DND-41 (cell line): ENCODE data around the gene PRKAR1B.

Source experiments
- EZH2 ChIP-seq: IDR thresholded peaks from 3 replicates; pipeline ENCODE4 v1.6.1; 2012; ENCODE audit warnings: borderline replicate concordance, low read depth, mild to moderate bottlenecking, moderate library complexity, low read length, inconsistent platforms; ENCODE audit not compliant: severe bottlenecking
- TF ChIP-seq, protein P1 (sequence below): IDR thresholded peaks from 2 replicates; pipeline ENCODE4 v1.5.1; 2012; ENCODE audit warnings: borderline replicate concordance, low read length, moderate library complexity, mild to moderate bottlenecking; ENCODE audit not compliant: poor library complexity, severe bottlenecking; ENCODE audit errors: extremely low read depth

- TF ChIP-seq, protein P1, sequence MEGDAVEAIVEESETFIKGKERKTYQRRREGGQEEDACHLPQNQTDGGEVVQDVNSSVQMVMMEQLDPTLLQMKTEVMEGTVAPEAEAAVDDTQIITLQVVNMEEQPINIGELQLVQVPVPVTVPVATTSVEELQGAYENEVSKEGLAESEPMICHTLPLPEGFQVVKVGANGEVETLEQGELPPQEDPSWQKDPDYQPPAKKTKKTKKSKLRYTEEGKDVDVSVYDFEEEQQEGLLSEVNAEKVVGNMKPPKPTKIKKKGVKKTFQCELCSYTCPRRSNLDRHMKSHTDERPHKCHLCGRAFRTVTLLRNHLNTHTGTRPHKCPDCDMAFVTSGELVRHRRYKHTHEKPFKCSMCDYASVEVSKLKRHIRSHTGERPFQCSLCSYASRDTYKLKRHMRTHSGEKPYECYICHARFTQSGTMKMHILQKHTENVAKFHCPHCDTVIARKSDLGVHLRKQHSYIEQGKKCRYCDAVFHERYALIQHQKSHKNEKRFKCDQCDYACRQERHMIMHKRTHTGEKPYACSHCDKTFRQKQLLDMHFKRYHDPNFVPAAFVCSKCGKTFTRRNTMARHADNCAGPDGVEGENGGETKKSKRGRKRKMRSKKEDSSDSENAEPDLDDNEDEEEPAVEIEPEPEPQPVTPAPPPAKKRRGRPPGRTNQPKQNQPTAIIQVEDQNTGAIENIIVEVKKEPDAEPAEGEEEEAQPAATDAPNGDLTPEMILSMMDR: no peak
- no peak for TF ChIP-seq EZH2
Observed at GRCh38 chr7:756928-757560, 30.0 kb upstream of the PRKAR1B start.
